Muscle of back (tissue), 11 donors: ENCODE data around the gene RBM14. TPM values are rescaled to one million over a fixed set of nuclear protein-coding genes. Genes with fewer than 3 reads are reported as not detected.
"Not testable (repeated sequence)": the region's sequence is repeated elsewhere in the genome, so short reads cannot be mapped to it uniquely, and the experiment has no call there.

ENCODE experiments used
- DNase-seq, 3 donors: peaks; one replicate each; pipeline versions ENCODE4 v3.0.0 to v3.0.0-alpha.2; 2013
- polyA plus RNA-seq, 10 donors: library from polyadenylated mRNA; unstranded; fragments of 120-200 nt; gene quantifications; one replicate each; pipeline ENCODE4 v1.2.1, GENCODE V29; 2013; ENCODE audit not compliant: insufficient read length in 10 of 10

The RBM14 gene
- polyA plus RNA-seq, 10 donors = 32.0 to 50.8 (median 39.0) TPM

GRCh38 chr11:66595245-66595904, 21.1 kb upstream of the RBM14 start:
- DNase-seq = no peak

GRCh38 chr11:66598993-66599392, 17.4 kb upstream of the RBM14 start:
- DNase-seq = no peak

- DNase-seq = no peak
These were observed 16.2 kb upstream of the RBM14 start for GRCh38 chr11:66600219-66600618.

GRCh38 chr11:66600631-66601233, 15.7 kb upstream of the RBM14 start:
- no peak for DNase-seq

- no peak for DNase-seq
These were observed 13.4 kb upstream of the RBM14 start for GRCh38 chr11:66603072-66603471.

- DNase-seq = no peak
These were observed 12.3 kb upstream of the RBM14 start for GRCh38 chr11:66604155-66604554.

GRCh38 chr11:66606608-66607007, 9.8 kb upstream of the RBM14 start:
- DNase-seq = not testable (repeated sequence)

- peak in 2 of 3 donors; percentile 67 to 71 for DNase-seq
These were observed 9.2 kb upstream of the RBM14 start for GRCh38 chr11:66607126-66607834.

GRCh38 chr11:66609721-66610617, 6.5 kb upstream of the RBM14 start:
- no peak for DNase-seq

GRCh38 chr11:66612458-66612857, 4.0 kb upstream of the RBM14 start:
- DNase-seq = no peak

GRCh38 chr11:66614073-66614472, 2.4 kb upstream of the RBM14 start:
- no peak for DNase-seq

- no peak for DNase-seq
These were observed 865 bp downstream of the RBM14 start for GRCh38 chr11:66617155-66617834.

- peak in 1 of 3 donors; percentile 28 for DNase-seq
These were observed 2.7 kb downstream of the RBM14 start for GRCh38 chr11:66619080-66619554.

- DNase-seq = no peak
These were observed 8.0 kb downstream of the RBM14 start for GRCh38 chr11:66624450-66624849.

GRCh38 chr11:66625041-66625751, 8.8 kb downstream of the RBM14 start:
- no peak for DNase-seq

- no peak for DNase-seq
These were observed 9.3 kb downstream of the RBM14 start for GRCh38 chr11:66625752-66626149.

GRCh38 chr11:66626382-66626781, 10.0 kb downstream of the RBM14 start:
- DNase-seq = no peak

GRCh38 chr11:66626926-66627325, 10.5 kb downstream of the RBM14 start:
- no peak for DNase-seq

- no peak for DNase-seq
These were observed 11.7 kb downstream of the RBM14 start for GRCh38 chr11:66628061-66628603.

GRCh38 chr11:66629356-66629755, 12.9 kb downstream of the RBM14 start:
- DNase-seq = no peak
